Neural cell (in vitro differentiated cells): ENCODE data around the gene NKX2-2. TPM values are rescaled to one million over a fixed set of nuclear protein-coding genes. Genes with fewer than 3 reads are reported as not detected.

Source experiments
- H2AFZ ChIP-seq: fragments of 200-600, 300-800 bp; sonication (generic), shearing (Covaris generic); 2 replicates; pipeline ENCODE4 v1.6.0; 2014; ENCODE audit warnings: low read depth, mild to moderate bottlenecking, antibody characterized with exemption, low read length, moderate library complexity
- H3F3A ChIP-seq: fragments of 200-600 bp; shearing (Covaris generic); 2 replicates; pipeline ENCODE4 v1.6.1; 2016; ENCODE audit warnings: mild to moderate bottlenecking, moderate library complexity, mixed read lengths, antibody characterized with exemption, low read length; ENCODE audit not compliant: insufficient read depth, poor library complexity, severe bottlenecking
- H3K27ac ChIP-seq: fragments of 200-600, 300-800 bp; sonication (generic), shearing (Covaris generic); 2 replicates; pipeline ENCODE4 v1.5.1; 2014; ENCODE audit warnings: mild to moderate bottlenecking, low read length, moderate library complexity
- H3K27me3 ChIP-seq: fragments of 300-800, 200-600 bp; sonication (generic), shearing (Covaris generic); 2 replicates; pipeline ENCODE4 v1.6.0; 2014; ENCODE audit warnings: mild to moderate bottlenecking, low read depth, low read length, moderate library complexity; ENCODE audit not compliant: insufficient read depth
- H3K36me3 ChIP-seq: fragments of 300-800, 200-600 bp; sonication (generic), shearing (Covaris generic); 2 replicates; pipeline ENCODE4 v1.5.1; 2014; ENCODE audit warnings: mild to moderate bottlenecking, antibody characterized with exemption, low read length, moderate library complexity; ENCODE audit not compliant: insufficient read depth
- H3K4me2 ChIP-seq: fragments of 300-800, 200-600 bp; sonication (generic), shearing (Covaris generic); 2 replicates; pipeline ENCODE4 v1.6.0; 2014; ENCODE audit warnings: mild to moderate bottlenecking, low read length
- H3K4me3 ChIP-seq: fragments of 300-800, 200-600 bp; sonication (generic), shearing (Covaris generic); 2 replicates; pipeline ENCODE4 v1.5.1; 2014; ENCODE audit warnings: mild to moderate bottlenecking, low read length, moderate library complexity
- H3K79me2 ChIP-seq: fragments of 200-600 bp; shearing (Covaris generic); replicated peaks from 2 replicates; pipeline ENCODE4 v1.6.0; 2014; ENCODE audit warnings: mild to moderate bottlenecking, low read length, moderate library complexity; ENCODE audit not compliant: insufficient read depth
- H3K9ac ChIP-seq: fragments of 300-800, 200-600 bp; sonication (generic), shearing (Covaris generic); 2 replicates; pipeline ENCODE4 v1.6.1; 2016; ENCODE audit warnings: mild to moderate bottlenecking, low read length, mixed read lengths
- H3K9me2 ChIP-seq: fragments of 200-600 bp; shearing (Covaris generic); 2 replicates; pipeline ENCODE4 v1.6.1; 2016; ENCODE audit warnings: mild to moderate bottlenecking, low read length, mixed read lengths; ENCODE audit not compliant: insufficient read depth
- H3K9me3 ChIP-seq: fragments of 200-600, 300-800 bp; sonication (generic), shearing (Covaris generic); 2 replicates; pipeline ENCODE4 v1.6.1; 2016; ENCODE audit warnings: mild to moderate bottlenecking, mixed run types, low read length, moderate library complexity, mixed read lengths
- H4K20me1 ChIP-seq: fragments of 200-600 bp; shearing (Covaris generic); 2 replicates; pipeline ENCODE4 v1.6.1; 2016; ENCODE audit warnings: mild to moderate bottlenecking, mixed run types; ENCODE audit not compliant: insufficient read depth
- EP300 ChIP-seq: fragments of 450-650 bp; conservative IDR thresholded peaks from 2 replicates; pipeline ENCODE4 v1.6.1; 2014; ENCODE audit warnings: antibody characterized with exemption, mild to moderate bottlenecking, moderate library complexity; ENCODE audit not compliant: poor library complexity, severe bottlenecking
- EZH2 ChIP-seq: fragments of 200-600, 300-800 bp; shearing (Covaris generic), sonication (generic); IDR thresholded peaks from 2 replicates; pipeline ENCODE4 v1.6.1; 2014; ENCODE audit warnings: antibody characterized with exemption, low read length, borderline replicate concordance, mild to moderate bottlenecking; ENCODE audit not compliant: insufficient read depth, poor library complexity, severe bottlenecking
- MXI1 ChIP-seq: fragments of 450-650 bp; conservative IDR thresholded peaks from 2 replicates; pipeline ENCODE4 v1.6.1; 2014; ENCODE audit warnings: antibody characterized with exemption, mild to moderate bottlenecking; ENCODE audit not compliant: poor library complexity, severe bottlenecking
- POLR2AphosphoS5 ChIP-seq: IDR thresholded peaks from 2 replicates; pipeline ENCODE4 v1.6.1; 2012
- RAD21 ChIP-seq: fragments of 450-650 bp; conservative IDR thresholded peaks from 2 replicates; pipeline ENCODE4 v1.6.1; 2014; ENCODE audit warnings: antibody characterized with exemption, mild to moderate bottlenecking, moderate library complexity
- SMC3 ChIP-seq: fragments of 450-650 bp; conservative IDR thresholded peaks from 2 replicates; pipeline ENCODE4 v1.6.1; 2014; ENCODE audit warnings: antibody characterized with exemption, mild to moderate bottlenecking, moderate library complexity; ENCODE audit not compliant: poor library complexity
- TAF1 ChIP-seq: IDR thresholded peaks from 2 replicates; pipeline ENCODE4 v1.6.1; 2012; ENCODE audit warnings: low read depth
- polyA plus RNA-seq: library from polyadenylated mRNA; depleted of rRNA; stranded (reverse); fragments of >200 nt; gene quantifications from 2 replicates; pipeline ENCODE4 v1.2.3, GENCODE V29; 2014
- TF ChIP-seq, protein P1 (sequence below): IDR thresholded peaks from 2 replicates; pipeline ENCODE4 v1.6.1; 2012; ENCODE audit warnings: borderline replicate concordance

Gene NKX2-2
- polyA plus RNA-seq, 1 donor from 2014 or later, result not detected

DNA sequence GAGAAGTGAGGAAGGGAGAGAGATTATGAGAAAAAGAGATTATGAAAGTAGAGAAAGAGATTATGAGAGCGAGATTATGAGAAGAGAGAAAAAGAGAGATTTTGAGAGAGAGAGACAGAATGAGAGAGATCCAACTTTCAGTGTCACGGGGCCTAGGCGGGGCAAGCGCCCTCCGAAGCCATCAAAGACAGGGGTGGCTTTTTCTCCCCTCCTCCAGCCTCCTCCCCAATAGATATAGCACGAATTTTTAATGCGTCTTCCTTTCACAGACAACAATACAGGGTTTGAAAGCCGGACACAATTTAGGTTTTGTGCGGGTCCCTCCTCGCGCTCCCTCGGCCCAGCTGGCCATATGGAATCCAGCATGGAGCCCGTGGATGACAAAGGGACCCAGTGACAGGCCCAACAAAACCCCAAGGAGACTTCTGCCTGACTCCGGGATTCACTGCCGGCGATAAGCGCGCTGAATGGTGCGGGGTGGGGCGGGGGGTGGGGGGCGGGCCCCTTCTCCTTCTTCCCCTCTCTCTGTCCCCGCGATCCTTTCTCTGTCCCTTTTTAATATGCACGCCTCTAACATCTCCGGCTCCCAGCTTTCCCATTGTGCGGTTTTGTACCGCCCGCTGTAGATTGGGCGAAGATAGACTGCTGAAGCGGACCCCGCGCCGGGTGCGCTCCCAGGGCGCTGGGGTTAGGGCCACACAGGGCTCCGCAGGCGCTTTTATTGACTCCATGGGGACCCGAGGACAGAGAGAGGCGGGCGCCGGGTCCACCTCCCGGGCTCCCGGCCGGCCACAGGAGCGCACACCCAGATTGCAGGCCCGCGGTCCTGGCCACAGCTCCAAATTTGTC, 5.4 kb downstream of the NKX2-2 start:
- no peaks in the 10 kb centered on the region for H3K36me3 ChIP-seq
- H3K9ac ChIP-seq, result no peak overlapping the region
- no peak overlapping the region for H3K4me3 ChIP-seq

DNA sequence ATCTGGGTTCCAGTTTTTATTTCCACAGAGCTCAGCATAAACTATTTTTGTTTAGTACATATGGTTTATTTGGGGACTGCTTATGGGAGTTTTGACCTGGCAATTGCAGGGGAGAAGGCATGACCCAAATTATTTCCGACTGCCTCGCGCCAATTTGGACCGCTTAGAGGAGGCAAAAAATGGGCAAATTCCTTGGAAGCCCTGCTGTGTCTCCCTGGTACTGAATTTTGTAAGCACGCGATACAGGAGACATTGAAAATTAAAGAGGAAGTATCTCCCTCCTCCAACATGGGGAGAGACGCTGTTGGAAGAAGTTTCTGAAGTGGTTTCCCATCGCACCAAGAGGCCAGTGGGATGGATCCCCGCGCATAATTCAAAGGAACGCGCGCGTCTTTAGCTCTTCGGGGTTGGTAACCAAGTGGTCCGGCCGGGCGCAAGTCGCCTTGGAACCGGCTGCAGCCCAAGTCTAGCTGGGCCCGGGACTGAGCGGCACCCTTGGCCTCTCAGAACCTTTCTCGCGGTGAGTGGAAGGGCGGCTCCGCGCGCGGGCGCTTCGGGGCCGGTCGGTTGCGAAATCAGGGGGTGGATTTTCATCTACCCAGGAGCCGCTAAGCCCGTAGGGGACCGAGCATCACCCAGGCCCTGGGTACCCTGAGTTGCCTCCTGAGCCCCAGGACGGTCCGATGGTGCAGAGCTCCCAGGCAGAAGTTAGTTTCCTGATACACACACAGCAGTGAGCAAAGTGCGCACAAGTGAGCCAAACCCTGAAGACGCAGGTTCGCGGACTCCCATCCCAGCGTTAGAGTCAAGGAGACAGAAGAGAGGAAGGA, 6.2 kb downstream of the NKX2-2 start:
- H3K27me3 ChIP-seq, result peaks cover 98% of the 10 kb centered on the region
- H3K4me3 ChIP-seq, result no peak overlapping the region
- no peak overlapping the region for H2AFZ ChIP-seq
- TF ChIP-seq EP300 (no peak), TAF1 (no peak), EZH2 (peak; percentile 89), RAD21 (no peak)
- TF ChIP-seq, protein P1, sequence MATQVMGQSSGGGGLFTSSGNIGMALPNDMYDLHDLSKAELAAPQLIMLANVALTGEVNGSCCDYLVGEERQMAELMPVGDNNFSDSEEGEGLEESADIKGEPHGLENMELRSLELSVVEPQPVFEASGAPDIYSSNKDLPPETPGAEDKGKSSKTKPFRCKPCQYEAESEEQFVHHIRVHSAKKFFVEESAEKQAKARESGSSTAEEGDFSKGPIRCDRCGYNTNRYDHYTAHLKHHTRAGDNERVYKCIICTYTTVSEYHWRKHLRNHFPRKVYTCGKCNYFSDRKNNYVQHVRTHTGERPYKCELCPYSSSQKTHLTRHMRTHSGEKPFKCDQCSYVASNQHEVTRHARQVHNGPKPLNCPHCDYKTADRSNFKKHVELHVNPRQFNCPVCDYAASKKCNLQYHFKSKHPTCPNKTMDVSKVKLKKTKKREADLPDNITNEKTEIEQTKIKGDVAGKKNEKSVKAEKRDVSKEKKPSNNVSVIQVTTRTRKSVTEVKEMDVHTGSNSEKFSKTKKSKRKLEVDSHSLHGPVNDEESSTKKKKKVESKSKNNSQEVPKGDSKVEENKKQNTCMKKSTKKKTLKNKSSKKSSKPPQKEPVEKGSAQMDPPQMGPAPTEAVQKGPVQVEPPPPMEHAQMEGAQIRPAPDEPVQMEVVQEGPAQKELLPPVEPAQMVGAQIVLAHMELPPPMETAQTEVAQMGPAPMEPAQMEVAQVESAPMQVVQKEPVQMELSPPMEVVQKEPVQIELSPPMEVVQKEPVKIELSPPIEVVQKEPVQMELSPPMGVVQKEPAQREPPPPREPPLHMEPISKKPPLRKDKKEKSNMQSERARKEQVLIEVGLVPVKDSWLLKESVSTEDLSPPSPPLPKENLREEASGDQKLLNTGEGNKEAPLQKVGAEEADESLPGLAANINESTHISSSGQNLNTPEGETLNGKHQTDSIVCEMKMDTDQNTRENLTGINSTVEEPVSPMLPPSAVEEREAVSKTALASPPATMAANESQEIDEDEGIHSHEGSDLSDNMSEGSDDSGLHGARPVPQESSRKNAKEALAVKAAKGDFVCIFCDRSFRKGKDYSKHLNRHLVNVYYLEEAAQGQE, result no peak
- H3F3A ChIP-seq, result no peaks in the 10 kb centered on the region
- H3K4me2 ChIP-seq, result no peak overlapping the region
- no peak overlapping the region for H3K27ac ChIP-seq
- H3K36me3 ChIP-seq, result no peaks in the 10 kb centered on the region
- no peaks in the 10 kb centered on the region for H3K79me2 ChIP-seq
- H3K9me3 ChIP-seq, result no peaks in the 10 kb centered on the region
- H4K20me1 ChIP-seq, result no peaks in the 10 kb centered on the region
- no peaks in the 10 kb centered on the region for H3K9me2 ChIP-seq
- no peak overlapping the region for H3K9ac ChIP-seq

More for the DNA sequence above, 5.4 kb downstream of the NKX2-2 start:
- no peak overlapping the region for H3K4me2 ChIP-seq
- peaks cover 98% of the 10 kb centered on the region for H3K27me3 ChIP-seq
- TF ChIP-seq EZH2, result peak; percentile 10
- no peak for TF ChIP-seq SMC3
- H3K27ac ChIP-seq, result no peak overlapping the region
- no peaks in the 10 kb centered on the region for H3F3A ChIP-seq
- no peaks in the 10 kb centered on the region for H3K9me3 ChIP-seq
- no peaks in the 10 kb centered on the region for H3K9me2 ChIP-seq
- no peaks in the 10 kb centered on the region for H3K79me2 ChIP-seq
- no peaks in the 10 kb centered on the region for H4K20me1 ChIP-seq
- H2AFZ ChIP-seq, result no peak overlapping the region

DNA sequence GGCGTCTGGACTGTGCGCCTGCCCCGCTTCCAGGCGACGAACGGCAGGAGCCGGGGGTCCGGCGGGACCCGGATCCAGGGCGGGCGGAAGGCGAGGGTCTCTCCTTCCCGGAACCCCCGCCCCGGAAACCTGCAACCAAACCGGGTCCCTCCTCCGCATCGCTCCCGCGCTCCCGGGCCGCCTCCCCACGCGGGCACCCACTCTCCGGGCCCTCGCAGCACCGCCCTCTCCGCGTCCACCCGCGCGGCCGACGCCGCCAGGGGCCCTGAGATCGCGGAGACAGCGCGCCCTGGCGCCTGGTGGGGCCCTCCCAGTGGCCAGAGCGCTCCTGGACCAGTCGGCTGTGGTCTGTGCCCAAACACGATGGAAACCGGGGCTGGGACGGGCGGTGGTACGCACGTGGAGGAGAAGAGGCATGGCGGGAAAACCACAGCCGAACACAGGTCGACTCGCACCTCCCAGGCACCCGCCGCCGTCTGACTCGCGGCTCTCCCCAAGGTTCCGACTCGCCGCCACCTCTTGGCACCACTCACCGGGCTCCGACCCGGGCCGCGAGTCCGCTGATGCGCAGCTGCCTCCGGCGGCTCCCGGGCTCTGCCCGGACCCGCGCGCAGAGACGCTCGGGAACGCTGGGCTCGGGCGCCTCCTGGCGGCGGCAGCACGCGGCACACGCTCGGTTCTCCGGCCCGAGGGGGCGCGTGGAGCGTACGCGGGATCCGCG, 7.9 kb downstream of the NKX2-2 start:
- no peak overlapping the region for H3K27ac ChIP-seq
- TF ChIP-seq TAF1 (no peak), MXI1 (peak; percentile 85), RAD21 (peak; percentile 77), POLR2AphosphoS5 (no peak), EZH2 (peak; percentile 76), EP300 (no peak), SMC3 (peak; percentile 85)
- TF ChIP-seq, protein P1, result no peak

More for the DNA sequence above, 7.9 kb downstream of the NKX2-2 start:
- H2AFZ ChIP-seq, result no peak overlapping the region
- no peaks in the 10 kb centered on the region for H3F3A ChIP-seq
- H3K4me2 ChIP-seq, result no peak overlapping the region
- no peaks in the 10 kb centered on the region for H3K79me2 ChIP-seq
- peaks cover 88% of the 10 kb centered on the region for H3K27me3 ChIP-seq
- H3K36me3 ChIP-seq, result no peaks in the 10 kb centered on the region
- no peaks in the 10 kb centered on the region for H3K9me2 ChIP-seq
- H3K4me3 ChIP-seq, result peak overlapping the region; percentile 69
- H4K20me1 ChIP-seq, result no peaks in the 10 kb centered on the region
- H3K9me3 ChIP-seq, result no peaks in the 10 kb centered on the region
- H3K9ac ChIP-seq, result no peak overlapping the region
